NCI-H1105 (cell line): ENCODE measurements around the gene JMY.

Experiments used
- DNase-seq: peaks from one replicate; lab custom pipeline; 2025; lab: John Stamatoyannopoulos, UW

JMY gene, protein sequence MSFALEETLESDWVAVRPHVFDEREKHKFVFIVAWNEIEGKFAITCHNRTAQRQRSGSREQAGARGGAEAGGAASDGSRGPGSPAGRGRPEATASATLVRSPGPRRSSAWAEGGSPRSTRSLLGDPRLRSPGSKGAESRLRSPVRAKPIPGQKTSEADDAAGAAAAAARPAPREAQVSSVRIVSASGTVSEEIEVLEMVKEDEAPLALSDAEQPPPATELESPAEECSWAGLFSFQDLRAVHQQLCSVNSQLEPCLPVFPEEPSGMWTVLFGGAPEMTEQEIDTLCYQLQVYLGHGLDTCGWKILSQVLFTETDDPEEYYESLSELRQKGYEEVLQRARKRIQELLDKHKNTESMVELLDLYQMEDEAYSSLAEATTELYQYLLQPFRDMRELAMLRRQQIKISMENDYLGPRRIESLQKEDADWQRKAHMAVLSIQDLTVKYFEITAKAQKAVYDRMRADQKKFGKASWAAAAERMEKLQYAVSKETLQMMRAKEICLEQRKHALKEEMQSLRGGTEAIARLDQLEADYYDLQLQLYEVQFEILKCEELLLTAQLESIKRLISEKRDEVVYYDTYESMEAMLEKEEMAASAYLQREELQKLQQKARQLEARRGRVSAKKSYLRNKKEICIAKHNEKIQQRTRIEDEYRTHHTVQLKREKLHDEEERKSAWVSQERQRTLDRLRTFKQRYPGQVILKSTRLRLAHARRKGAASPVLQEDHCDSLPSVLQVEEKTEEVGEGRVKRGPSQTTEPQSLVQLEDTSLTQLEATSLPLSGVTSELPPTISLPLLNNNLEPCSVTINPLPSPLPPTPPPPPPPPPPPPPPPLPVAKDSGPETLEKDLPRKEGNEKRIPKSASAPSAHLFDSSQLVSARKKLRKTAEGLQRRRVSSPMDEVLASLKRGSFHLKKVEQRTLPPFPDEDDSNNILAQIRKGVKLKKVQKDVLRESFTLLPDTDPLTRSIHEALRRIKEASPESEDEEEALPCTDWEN

DNA sequence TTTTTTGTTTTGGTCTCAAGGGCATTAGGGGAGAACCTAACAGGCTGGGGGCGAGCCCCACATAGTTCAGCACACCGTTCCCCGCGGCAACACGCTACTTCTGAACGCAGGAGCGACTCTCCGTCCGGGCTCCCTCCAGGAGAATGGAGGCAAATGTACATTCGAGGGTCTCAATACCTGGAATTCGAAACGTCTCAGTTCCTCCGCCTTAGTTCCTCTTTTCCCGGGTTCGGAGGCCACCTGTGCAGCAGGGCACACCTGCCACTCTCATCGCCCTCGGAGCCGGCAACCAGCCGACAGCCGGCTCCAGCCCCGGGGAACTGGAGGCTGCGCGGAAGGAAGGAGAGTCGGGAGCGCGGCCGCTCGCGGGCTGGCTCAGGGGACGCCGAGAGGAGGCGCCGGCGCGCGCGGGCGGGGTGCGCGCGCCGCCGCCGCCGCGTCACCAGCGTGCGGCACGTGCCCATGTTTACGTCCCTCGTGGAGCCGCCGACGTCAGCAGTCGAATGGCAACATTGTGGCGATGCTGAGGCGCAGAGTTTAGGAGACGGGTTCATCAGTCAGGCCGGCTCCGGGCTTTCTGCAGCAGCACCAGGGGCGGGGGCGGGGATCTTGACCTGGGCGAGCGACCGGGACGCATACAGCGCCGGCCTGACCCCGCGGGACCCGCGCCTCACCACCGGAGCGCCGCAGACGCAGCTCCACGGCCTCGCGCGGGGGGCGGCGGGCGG, at the start of gene JMY:
TSS of gene JMY (plus strand) at position 498 of the 728 bp plus-strand sequence. CDS start 520 bp downstream, outside the sequence.
- DNase-seq, result peak; percentile 62

DNA sequence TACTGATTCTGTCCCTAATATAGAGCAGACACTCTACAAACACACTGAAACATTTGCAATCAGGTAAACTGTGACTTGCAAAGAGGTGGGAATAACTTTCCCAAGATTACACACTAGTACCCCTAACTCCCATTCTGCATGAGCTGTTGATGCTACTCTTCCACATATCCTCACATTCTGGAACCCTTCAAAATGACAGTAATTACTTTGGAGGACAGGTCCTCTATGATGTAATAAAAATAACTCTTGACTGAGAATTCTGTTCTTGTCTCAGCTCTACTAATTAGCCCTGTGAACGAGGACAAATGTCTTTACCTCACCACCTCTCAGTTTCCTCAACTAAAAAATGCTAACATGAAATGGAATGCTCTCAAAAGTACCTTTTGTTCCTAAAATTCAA, 49.5 kb upstream of the JMY start:
- DNase-seq, result no peak

DNA sequence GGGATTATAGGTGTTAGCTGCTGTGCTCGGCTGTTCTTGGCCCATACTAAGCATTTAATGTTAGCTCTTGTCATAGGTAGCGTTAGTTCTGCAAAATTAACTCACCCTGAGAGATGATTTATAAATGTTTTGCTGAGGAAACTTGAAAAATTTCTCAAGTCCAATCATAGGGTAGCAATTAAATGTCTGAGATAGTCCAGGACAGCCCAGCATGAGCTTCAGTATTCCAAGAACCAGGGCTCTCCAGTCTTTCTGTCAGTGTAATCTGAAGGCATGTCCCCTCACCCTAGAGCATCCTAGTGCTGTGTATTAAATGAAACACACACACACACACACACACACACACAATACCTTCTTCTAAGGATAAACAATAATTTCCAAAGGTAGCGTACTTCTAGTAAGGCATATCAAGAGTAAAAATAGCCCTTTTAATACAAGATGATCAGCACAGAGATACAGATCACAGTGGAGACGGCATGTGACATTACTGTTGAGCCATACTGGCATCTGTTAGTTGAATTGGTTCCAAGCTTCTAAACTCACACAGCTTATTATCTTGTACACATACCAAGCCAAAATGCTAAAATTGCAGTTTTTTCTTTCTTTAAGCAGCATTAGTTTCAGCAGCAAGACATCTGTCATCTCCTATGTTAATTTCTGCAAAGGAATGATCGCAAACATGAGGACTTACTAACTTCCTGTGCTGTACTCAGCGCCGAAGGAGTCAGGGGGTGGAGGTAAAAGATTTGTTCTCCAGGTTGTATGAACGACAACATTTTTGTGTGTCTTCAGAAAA, 46.3 kb upstream of the JMY start:
- DNase-seq, result no peak

DNA sequence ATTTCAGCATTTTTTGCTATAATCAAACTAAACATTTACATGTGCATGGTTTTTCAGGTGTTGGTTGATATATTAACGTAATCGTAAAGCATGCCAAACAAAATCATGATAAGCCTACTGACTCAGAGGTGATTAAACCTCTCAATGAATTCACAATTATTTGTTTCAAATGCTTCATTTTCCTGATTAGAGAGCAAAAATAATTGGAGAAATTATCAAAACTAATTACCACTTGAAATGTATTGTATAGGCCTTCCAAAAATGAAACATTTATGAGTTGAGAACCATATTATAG, 45.7 kb upstream of the JMY start:
- no peak for DNase-seq

DNA sequence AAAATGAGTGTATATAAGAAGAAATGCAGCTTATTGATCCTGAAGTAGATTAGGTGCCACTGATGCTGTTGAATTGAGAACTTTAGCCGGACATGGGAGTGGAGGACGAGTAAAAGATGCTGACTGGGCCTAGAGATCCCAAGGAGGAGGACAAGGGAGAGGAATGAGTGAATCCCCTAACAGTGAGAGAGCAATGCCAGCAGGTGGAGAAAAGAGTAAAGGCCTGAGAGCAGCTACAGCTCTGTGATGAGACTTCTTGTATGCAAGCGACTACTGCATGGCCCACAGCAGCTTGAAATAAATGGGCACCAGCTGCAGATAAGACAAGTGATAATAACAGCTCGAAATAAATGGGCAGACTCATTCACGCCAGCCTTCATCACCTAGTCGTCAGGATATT, 44.5 kb upstream of the JMY start:
- DNase-seq, result no peak

DNA sequence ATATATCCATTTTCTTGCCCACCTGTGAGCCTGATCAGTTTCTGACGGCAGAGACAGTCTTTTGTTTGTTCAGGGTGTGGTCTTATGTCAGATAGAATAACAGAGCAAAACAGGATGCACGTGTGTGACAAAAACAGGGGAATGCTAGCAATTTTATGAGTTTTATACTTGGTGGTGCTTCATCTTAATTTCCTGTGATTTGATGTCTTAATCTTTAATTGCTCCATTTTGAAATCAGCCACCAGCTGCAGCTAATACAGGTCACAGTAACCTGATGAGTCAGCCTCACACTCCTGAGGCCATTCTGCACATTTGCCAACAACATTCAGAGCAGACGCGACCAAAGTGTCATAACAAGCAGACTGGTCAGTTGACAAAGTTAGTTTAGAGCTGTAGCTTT, 42.3 kb upstream of the JMY start:
- no peak for DNase-seq

DNA sequence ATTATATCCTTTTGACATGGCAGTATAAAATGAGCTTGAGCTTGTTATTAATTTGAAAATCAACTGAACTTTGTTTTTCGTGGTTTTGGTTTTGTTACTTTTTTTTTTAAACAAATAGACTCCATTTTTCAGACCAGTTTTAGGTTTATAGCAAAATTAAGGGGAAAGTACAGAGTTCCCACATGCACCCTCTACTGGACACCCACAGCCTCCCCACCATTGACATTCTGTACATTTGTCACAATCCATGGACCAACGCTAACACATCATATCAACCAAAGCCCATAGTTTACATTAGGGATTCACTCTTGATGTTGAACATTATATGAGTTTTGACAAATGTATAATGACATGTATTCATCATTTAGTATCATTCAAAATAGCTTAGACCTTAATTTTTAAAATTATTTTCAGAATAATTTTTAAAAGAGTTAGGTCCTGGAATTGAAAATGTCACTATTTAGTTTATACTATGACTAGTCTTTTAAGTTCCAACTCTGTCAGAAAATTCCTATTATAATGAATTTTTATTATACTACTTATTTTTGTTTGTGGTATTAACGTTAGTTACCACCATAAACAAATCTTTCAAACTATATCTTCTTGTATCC, 35.3 kb upstream of the JMY start:
- no peak for DNase-seq

DNA sequence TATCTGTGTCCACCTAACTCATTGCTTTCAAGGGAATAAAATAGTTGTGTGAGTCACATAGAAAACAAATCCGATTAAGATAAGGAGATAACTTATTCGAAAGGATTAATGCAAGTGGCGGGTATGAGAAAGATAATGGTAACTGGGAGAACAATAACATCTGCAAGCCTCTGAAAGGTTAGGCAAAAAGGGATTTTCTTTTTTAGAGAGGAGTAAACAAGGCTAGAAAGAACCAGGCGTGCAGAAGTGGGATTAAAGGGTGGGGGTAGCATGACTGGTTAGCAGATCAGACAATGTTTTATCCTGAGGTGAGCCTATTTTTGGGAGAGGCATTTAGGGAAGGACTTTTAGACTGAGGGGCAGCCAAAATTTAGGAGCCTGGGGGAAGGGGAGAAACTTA, 34.7 kb upstream of the JMY start:
- no peak for DNase-seq

DNA sequence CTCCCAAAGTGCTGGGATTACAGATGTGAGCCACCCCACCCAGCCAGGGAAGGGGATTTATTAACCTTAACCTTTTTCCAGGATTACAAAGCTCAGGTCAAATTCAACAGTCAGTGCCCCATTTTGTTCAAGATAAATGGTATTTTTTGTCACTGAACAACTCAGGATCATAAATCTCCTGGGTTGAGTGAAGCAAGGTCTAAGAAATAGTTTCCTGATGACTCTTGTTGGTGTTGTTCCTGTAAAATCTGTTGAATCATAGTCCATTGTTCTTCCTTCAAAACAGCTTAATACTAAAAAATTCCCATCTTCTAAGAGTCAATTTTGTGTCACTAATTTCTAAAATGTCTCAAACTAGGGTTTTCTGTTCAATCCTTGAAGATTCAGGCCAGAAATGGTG, 33.9 kb upstream of the JMY start:
- no peak for DNase-seq

DNA sequence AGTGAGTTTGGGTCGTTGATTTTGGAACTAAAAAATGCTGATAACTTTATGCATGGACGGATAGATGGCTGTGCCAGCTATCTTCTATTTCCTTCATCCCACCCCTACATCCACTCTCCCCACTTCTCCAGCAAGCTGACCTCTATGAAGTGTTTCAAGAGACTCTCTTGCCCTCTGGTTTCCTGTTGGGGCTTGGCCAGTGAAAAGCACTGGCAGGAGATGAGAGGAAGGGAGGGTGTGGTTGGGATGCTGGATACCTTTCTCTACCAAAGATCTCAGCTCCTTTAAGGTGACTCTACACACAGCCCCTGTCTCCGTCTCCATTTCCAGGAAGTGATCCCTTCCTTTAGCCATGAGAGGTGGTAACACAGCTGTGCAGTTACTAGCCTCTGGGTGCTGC, 30.0 kb upstream of the JMY start:
- no peak for DNase-seq

DNA sequence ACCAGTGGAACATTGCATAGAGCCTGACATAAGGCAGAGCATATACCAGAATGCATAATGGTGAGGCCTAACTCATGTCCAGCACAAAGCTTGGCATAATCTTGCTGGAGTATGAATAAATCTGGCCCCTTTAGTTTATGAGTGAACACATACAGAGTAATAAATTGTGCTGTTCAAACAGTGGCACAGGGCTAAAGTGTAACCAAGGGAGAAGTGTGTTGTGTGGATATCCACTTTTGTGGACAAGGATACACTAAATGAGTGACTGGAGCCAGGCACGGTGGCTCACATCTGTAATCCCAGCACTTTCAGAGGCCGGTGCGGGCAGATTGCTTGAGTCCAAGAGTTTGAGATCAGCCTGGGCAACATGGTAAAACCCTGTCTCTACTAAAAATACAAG, 29.4 kb upstream of the JMY start:
- DNase-seq, result no peak

DNA sequence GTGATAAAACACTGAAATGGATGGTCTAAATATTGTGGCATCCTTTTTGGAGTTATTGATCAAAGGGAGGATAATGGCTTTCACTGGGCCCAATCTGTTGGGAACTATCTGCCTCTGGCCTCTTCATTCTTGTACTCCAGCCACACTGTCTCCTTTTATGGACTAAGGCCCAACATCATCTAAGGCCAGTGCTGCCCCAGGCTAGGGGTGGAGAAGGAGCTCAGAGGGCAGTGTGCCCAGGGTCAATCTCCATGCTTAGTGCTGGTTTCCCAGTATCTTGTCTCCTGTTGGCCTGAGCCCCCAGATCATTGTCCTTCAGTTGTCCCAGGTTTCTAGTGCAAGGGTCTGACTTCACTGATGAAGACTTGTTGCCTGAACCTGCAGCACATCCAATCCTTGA, 26.4 kb upstream of the JMY start:
- DNase-seq, result no peak

DNA sequence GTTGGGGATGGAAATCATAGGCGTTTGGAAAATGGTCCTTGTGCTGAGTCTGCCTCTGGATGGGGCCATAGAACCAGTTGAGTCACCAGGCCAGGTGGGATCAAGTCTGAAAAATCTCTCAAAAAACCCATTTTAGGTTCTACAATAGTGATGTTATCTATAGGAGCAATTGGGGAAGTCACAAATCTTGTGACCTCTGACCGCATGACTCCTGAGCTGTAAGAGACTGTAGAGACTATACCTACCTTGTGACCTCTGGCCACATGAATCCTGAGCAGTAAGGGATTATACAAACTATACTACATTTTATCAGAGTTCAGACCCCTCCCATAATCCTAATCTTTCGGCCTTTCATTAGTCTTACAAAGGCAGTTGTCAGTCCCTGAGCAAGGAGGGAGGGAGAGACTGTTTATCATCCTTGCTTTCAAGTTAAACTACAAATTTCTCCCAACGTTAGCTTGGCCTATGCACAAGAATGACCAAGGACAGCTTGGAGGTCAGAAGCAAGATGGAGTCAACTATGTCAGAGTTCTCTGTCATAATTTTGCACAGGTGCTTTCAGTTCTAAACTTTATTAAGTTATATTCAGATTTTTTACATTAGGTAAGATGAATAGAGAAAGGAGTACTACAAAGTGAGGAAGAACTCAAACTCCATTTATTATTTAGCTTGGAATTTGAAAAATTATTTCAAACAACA, 11.5 kb upstream of the JMY start:
- no peak for DNase-seq

DNA sequence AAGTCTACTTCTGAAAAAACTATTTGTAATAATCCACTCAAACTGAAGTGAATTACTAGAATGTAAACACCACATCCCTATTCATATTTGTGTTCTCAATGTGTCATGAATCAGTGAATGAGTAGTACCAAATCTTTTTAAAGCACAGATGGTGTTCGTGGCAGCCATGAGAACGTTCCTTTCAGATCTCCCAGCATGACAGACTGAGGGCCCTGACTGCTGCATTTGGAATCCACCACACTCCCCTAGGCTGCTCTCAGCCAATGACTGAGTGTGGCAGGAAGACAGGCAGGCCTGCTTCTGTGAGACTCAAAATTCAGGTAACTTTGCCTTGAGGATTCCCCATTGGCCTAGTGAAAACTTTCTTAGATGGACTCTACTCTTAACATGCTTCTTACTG, 10.9 kb upstream of the JMY start:
- DNase-seq, result no peak

DNA sequence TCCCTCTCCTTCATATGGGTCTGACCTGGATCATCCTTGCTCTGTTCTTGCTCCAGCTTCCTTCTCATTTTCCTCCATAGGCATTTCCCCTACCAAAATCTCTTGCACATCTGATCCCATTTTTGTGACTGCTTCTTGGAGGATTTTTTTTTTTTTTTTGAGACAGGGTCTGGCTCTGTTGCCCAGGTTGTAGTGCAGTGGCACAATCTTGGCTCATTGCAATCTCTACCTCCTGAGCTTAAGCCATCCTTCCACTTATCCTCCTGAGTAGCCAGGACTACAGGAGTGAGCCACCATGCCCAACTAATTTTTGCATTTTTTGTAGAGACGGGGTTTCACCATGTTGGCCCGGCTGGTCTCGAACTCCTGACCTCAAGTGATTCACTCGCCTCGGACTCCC, 10.5 kb upstream of the JMY start:
- DNase-seq, result no peak

DNA sequence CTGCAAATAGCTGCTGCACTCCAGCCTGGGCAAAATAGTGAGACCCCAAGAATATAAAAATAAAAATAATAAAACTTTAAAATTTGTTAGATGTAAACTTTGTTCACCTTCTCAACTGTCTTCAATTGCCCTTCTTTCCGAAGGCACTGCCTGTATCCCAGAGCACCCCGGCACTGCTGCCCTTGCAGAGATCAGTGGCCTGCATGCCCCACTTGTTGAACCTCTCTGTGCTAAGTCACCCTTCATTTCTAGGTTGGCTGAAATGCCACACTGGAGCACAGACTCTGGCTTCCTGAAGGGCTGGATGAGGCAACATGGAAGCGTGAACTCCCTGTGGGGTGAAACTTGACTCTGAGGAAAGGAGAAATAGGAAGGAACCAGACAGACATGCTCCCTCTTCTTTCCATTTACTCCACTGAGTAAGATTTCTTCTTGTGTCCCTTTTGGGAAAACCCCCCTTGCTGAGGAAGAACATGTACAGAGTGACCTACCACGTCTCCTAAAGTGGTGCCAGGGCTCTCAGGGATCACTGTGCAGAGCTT, 8.4 kb upstream of the JMY start:
- DNase-seq, result no peak

DNA sequence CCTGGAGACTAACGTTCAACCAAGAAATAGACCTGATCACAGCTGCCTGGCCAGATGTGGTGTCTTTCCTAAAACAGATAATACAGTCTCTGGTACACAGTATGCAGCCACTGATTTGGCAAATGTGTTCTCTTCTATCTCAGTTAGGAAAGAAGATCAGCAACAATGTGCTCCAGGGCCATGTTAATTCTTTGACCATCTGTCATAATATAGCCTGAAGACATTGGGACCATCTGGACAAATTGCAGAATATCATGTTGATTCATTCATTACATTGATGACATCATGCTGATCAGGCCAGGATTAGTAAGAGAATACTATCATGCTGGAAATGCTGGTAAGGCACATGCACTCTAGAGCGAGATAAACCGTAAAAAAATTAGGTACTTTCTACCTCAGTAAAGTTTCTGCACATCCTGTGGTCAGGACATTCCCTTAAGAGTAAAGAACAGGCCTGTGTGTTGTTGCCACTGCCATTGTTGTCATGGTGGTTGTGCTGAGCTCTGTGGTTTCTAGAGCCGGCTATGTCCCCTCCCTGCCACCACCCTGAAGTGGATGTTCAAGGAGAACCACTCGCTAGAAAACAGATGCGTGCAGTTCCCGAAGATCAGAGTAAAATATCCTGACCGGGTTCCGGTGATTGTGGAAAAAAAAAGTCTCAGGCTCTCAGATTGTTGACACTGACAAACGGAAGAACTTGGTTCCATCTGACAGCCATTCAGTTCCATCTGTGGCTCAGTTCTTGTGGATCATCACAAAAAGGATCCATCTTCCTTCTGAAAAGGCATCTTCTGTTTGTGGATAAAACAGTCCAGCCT, 6.4 kb upstream of the JMY start:
- no peak for DNase-seq

DNA sequence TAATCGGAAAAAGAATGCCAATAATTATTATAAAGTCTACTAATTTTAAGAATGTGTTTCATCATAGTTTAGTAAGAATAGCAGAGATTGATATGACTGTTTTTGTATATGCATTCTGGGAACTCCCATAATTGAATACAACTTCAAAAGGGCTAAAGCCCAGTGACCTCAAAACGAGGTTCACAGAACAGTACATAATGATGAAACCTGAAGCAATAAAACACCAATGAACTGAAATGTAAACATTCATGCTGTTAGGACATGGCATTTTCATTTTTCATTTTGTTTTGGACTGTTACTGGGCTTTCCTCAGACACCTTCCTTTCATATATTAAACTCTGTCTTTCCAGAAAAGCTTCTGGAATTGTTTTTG, 684 bp upstream of the JMY start:
- no peak for DNase-seq

DNA sequence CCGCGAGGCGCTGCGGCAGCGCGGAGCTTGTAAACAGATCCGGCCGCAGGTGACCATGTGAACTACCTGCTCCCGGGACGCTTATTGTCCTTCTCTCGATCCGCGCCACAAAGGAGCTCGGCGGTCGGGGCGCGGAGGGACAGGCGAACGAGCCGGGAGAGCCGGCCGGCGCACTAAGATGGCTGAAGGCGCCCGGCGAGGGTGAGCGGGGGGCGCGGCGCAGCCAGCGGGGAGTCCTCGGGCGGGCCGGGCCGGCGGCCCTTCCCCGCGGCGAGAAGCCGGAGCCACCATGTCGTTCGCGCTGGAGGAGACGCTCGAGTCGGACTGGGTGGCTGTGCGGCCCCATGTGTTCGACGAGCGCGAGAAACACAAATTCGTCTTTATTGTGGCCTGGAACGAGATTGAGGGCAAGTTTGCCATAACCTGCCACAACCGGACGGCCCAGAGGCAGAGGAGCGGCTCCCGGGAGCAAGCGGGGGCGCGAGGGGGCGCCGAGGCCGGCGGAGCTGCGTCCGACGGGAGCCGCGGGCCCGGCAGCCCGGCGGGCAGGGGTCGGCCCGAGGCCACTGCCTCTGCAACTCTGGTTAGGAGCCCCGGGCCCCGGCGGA, 535 bp downstream of the JMY start:
- DNase-seq, result peak; percentile 46
